ENCODE data around the gene RHBDD3. TPM values are rescaled to one million over a fixed set of nuclear protein-coding genes. Genes with fewer than 3 reads are reported as not detected.

RHBDD3 gene
- total and polyA plus RNA-seq, 2 experiments from 2014 or later: 55.0 to 115 TPM

GRCh38 chr22:29266564-29267461, 968 bp downstream of the RHBDD3 start (continued):
- no peak for TF ChIP-seq ZNF462 (CRISPR knock-in tag; IDR thresholded peaks at IDR 0.05)
- TF ChIP-seq EZH2 (IDR thresholded peaks at IDR 0.05; ENCODE audit: low read depth, unreplicated experiment): no peak
- TF ChIP-seq REST (IDR thresholded peaks at IDR 0.05; ENCODE audit: unreplicated experiment): no peak
